GM18498 (cell line): ENCODE data around the gene CELF4.

Experiments used
- ATAC-seq: cut with Tn5 transposase; IDR thresholded peaks from one replicate; pipeline ENCODE4 v1.9.1; 2021; ENCODE audit warnings: mild to moderate bottlenecking, moderate library complexity; ENCODE audit not compliant: unreplicated experiment

Gene CELF4

DNA sequence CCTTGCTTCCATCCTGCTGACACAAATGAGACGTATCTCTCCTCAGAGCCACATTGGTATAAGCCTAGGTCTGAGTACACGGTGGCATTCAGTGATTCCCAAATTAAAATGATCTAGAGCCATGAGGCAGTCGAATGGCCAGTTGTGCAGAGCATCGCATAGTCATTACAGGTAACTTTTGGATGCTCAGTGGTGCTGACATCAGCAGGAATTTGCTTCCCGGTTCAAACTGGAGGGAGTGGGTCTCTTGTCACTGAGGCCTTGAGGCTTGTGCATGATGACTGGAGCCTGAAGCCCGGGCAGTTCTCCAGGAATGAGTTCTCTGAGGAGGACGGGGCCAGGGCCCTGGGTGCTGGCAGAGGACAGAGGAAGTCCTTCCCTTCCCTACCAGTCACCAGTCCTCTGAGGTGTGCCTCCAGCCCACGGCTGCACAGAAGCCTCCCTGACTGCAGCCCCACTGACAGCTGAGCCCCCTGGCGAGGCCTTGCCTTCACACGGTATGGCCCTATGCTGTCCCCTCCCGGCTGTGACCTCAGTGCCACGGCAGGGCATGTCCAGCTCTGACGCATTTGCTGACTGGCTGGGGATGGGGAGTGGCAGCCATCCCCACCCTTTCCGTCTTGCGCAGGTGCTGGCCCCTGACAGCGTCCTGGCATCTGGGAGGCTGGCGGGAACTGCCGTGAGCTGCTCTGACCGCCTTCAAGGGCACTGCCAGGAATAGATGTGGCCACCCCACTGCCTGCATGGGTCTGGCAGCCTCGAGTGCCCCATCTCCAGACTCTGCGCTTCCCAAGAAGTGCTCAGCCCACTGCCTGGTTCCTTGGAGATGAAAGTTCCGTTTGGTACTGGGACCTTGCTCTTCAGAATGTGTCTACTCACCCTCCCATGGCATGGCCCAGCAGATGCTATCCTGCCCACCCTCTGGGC lies 117.4 kb downstream of the CELF4 start:
- no peak for ATAC-seq

DNA sequence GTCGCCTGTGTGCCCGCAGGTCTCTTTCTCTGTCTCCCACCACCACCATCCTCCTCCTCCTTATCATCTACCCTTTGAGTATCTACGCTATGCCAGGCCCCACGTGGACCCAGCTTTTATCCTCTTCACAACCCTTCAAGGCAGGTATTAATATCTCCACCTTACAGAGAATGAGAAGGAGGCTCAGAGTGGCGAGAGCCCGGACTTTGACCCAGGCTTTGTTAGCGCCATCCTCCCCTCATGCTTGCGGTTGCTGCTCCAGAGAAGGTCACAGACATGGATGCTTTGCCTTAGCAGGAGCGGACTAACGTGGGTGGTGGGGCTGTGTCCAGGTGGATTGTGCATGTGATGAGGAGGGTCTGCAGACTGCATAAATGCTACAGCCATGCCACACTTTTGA lies 119.8 kb downstream of the CELF4 start:
- ATAC-seq: no peak

DNA sequence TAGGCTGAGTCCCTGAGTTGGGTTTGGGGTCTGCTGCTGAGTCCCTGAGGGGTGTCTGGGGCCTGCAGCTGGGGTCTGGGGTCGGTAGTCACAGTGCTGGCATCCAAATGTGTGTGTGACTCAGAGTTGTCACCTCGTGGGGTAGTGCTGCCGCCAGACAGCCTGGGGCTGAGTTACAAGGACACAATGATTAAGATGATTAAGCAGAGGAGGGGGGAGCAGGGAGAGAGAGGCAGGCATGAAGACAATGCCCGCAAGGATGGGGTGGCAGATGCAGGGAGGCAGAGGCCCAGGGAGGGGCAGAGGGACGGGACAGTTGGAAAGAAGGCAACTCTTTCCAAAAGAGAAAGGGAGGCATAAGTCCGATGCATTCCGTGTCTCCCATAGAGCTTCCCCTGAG lies 120.2 kb downstream of the CELF4 start:
- no peak for ATAC-seq

DNA sequence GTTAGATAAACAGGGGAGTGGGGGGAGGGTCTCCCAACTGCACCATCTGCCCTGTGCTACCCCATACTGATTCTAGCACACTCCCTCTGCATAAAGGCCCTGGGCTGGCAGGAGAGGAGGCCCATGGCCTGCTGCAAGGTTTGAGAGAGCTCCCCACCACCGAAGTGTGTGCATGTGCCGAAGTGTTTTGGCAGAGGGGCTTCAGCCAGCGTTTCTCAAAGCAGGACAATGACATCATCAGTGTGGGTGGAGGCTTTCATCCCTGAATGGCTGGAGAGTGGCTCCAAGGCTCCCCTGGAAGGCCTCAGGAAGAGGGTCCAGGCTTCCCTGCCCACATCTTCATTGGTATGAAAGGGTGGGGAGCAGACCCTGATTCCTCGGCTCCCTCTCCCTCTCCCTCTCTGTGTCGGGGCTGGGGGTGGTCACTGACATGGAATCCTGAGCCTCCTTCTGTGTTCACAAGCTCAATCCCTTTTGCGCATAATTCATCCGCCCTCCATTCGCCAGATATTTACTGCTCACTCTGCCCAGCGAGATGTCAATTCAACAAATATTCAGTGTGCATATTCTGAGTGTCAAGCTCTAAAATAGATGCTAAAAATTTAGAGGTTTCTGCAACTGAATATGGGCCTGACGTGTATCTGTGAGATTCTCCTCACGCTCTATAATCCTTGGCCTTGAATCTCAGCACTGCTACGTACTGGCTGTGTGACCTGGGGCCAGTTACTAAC lies 122.1 kb downstream of the CELF4 start:
- ATAC-seq: no peak

DNA sequence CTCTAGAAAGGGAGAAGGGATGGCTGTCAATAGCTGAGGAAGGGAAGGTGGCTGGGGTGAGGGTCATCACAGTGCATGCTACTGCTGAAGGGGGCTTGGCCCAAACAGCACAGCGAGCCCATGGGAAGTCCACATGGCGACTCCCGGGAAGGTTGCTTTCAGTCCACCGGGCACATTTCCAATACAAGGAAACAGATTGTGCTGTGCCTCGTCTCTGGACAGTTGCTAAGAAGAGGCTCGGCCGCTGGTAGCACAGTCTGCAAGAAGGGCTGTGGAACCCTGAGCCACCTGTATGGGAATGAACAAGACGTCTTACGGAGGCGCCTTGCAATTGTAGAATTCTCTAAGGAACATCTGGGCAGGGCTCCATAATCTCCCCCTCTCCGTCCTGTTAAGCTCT lies 123.1 kb downstream of the CELF4 start:
- no peak for ATAC-seq

DNA sequence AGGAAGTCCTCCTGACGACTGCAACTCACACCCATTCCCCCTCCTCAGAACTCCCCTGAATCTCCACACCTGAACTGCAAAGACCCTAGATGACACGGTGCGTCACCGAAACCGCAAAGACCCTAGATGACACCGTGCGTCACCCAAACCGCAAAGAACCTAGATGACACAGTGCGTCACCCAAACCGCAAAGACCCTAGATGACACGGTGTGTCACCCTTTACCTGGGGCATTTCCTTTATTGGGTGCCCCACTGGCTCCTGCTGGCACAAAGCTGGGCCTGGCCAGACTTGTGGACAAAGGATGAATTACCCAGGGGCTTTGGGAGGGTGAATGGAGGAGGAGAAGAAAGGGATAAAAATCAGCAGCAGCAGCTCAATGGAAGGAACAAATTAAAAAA lies 123.8 kb downstream of the CELF4 start:
- no peak for ATAC-seq

DNA sequence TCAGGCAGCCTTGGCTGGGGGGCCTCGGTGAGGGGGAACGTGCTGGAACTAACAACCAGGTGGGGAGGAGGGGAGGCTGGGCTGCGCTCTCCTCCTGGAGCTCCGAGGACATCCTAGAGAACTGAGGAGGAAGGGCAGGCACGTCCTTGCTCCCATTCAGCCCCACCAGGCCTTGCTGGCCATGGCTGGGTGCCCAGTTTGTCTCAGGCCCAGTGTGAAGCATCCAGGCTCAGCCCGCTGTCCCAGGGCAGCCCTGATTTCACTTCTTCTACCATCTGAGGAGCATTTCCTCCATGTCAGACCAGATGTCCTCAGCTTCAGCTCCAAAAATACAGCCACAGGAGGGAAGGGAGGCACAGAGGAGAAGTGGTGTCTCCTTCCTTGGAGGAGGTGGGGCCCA lies 125.4 kb downstream of the CELF4 start:
- no peak for ATAC-seq

DNA sequence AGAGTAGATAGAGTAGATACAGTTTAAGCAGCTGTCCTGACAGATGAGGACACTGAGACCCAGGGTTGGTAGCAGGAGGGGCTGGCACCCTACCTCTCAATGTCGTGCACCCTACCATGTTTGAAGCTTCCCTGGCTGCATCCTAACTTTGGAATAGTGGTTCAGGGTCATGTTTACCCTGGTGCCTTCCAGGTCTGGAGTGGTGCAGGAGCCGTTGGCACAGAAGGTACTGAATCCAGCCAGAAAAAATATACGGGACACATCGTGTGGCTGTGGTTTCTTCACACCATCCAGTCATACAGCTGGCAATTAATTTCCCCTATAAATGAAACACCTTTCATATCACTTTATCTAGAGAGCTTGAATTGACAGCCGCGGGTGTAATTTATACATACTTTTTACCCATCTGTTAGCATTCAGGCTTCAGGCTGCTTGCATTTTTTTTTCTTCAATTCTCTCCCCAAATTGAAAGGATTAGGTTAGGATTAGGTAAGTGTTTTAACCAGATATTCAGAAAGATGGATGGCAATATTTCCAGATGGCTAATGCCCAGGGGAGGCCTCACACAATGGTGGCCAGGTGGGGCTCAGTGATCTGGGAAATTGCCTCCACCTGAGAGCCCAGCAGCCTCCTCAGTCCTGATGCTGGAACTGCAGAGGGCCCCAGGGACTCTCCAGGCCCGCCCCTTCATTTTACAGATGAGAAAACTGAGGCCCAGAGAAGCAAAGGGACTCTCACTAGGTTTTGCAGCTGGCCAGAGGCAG lies 127.0 kb downstream of the CELF4 start:
- ATAC-seq: no peak

DNA sequence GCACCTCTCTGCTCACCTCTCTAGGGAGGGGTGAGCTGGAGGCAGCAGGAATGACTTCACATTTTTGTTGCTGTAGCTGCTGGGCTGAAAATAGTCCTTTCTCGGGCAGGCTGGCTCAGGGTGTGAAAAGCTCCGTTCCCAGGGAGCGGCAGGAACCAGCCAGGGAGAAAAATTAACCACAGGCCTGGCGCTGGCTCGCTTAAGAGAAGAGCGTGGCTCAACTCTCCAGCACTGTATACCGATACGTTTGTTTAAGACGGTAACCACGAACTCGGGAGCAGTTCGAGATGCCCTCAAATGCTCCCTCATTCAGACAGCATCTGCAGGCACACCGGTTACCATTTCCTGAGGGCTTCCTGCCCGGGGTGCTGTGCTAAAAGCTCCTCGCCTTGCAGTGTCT lies 129.6 kb downstream of the CELF4 start:
- ATAC-seq: no peak

DNA sequence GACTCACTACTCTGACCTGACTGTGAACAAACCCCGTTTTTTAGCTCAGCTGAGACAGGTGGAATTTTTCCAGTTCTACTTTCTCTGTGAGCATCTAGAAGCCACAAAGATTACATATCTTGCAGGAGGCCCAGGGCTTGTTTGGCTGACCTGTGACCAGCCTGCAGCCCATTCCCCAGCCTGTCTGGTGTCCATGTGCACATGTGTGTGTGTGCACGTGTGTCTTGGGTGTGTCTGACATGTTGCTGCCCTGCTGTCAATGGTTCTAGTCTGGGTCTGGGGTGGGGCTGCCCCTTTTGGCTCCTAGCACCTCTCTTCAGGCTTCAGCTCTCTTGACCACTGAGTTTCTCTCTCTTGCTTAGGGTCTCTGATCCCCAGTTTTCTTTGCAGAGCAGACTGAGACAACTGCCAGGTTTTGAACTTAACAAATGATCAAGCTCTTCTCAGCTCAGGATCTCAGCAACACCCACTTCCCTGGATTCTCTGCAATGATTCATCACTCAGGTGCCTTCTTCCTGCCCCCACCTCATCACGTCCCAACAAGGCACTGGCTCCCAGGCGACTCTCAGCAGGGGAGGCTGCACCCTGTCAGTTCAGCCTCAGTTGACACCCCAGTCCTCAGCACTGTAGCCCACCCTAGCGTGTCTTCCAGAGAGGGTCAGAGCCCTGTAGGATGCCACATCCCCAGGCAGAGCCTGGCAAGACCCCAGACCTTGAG lies 130.3 kb downstream of the CELF4 start:
- no peak for ATAC-seq

DNA sequence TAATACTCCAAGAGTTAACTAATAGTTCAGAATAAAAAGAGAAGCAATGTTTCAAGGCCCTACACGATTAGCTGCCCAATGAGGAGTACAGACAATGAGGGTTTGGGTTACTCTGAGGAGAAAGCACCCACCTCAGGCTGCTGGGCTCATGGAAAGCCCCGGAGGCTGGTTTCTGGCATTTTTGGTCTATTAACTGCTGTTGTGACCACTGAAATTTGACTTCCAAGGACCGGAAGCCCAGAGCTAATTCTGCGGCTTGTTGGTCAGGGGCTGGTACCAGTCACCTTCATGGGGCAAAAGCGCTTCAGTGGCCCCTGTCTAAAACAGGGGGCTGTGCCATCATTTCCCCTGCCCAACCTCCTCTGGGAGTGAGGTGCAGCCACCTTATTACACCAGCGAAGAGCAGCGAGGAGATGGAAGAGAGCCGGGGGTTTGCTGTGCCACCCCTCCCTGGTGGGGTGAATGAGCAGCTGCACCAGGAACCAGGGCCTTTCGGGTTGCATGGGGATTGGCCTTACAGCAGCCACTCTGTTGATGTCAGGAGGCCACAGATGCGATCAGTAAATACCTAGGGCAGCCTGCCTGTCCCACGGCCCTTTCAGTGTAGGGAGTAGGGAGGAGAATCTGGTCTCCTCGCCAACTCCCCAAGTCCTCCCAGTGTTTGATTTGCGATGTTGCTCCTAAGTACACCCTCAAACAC lies 131.3 kb downstream of the CELF4 start:
- ATAC-seq: no peak

DNA sequence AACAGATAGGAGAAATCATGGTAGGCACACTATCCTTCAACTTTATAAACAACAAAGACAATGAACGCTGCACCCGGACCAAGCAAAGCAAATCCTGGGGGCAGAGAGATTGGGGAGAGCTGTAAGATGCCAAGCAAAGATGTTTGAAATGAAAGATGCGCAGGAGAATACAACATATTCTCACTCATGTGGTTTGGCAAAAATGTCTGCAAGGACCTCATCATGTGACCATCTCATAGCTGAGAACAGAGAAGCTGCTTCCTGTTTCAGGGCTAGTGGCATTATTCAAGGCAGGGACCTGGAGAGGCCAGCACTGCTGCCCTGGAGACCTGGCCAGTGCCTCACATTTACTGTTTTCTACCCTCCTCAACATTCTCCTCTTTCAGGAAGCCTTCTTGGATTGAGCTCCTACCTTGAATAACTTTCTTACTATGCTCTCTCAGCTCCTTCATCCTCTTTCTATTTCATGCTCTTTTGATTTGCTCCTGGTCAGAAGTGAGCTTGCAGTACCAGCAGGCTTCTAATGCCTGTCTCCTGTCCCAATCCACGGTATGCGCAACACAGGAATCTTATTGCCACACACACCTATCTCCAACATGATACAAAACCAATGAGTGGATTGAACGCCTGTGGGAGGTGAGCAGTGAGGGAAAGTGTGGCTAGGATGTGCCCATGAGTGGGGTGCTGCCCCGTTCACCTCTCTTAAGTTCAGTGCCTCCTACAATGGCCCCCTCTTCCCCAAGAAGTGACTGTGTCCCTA lies 133.0 kb downstream of the CELF4 start:
- ATAC-seq: no peak

DNA sequence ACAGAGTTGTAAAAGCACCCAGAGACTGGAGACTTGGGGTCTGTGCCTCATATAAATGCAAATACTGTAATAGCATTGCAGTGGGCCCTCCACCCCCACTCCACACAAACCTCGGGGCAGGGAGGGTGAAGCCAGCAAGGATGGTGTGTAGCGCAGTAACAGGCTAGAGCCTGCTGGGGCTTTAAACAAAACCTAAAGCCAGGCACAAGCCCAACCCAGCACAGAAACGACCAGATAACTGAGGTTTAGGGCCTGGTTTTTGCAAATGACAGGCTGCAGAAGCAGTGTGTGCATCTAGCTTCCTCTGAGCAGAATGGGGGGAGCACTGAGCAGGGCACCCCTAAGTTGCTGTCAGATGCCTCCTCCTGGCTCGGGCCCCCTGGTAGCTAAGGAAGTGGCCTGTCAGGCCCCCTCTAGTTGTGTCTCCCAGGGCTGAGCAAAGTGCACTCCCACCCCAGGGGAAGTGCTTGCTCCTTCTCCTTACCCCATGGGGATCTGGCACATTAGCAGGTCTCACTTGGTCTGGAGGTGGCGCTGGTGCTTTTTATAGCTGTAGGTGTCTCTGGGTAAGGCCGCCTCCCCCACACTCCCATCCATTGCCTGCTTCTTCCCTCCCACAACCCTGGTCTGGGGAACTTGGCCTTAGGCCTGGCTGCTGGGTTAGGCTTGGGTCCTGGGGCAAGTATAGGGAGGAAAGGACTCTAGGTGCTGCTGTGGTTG lies 135.1 kb downstream of the CELF4 start:
- no peak for ATAC-seq

DNA sequence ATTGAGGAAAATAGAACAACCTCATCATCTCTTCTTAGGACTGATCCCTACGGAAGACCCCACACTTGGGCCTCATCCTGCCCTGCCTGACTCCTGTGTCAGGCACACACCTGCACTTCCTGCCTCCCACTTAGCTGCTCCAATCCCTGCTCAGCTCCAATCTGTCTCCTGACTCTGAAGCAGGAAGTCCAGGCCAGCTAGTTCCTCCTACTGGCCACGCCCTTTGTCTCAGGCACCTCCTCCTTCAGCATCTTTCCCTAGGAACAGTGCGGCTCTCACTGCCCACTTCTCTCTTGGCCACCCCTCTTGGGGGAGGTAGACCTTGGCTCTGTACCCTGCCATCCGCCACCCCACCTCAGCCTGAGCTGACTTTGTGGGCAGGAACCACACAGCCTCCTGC lies 135.8 kb downstream of the CELF4 start:
- no peak for ATAC-seq

DNA sequence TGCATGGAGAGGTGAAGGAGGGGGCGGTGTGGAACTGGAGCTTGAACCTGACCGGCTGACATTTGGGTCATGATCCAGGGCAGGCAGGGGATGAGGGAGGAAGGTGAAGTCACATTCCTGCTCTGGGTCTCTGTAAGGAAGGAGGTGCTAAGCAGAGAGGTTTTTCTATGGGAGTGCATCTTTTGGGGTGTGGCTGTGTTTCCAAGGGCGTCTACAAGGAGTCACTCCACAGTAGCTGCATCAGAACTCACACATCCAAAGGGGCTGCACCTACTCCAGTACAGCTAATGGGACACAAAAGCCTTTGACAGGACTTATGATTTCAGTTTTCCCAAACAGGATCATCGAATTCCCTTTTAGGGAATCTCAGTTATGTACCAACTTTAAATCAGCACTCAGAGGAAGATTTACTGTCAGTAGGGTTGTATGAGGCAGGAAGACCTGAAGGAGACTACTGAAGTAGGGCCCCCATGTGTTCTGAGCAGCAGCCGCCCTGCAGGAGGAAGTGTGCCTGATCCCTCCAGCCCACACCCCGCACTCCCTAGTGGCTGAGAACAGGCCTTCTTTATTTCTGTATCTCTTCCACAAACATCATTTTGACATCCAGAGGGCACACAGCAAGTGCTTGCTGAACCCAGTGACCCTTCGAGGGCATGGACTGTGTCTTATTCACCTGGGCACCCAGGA lies 137.2 kb downstream of the CELF4 start:
- no peak for ATAC-seq

DNA sequence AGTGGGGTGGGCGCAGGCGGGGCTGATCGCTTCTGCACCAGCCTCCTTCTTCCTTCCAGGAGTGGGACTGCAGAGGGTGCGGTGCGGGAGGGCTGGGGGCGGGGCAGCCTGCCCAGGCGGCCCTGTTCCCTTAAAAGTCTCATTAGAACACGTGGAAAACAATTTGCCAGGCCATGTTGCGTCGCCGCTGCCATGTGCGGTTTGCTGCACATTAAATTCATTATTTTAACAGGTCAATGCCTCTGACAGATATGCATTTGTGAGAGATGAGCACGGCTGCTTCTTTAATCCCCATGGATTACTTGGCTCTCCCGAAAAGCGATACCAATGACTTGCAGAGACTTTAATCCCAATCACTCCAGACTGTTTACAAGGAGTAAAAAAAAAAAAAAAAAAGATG lies 139.0 kb downstream of the CELF4 start:
- ATAC-seq: no peak

DNA sequence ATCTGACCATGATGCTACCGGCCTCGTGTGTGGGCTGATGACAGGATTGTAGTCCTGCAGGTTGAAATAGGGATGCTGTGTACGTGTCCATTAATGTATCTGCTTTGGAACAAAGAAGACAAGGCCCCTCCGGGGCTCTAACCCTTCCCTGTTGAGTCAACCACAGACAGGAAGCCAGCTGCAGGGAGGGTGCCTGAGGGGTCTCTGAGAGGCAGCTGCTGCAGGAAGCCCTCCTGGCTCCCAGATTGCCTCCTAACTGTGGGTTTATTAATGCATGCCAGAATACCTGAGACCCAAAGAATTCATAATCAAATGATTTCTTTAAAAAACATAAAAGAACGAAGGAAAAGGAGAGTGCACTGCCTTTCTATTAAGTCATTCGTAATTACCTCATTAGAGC lies 140.4 kb downstream of the CELF4 start:
- no peak for ATAC-seq

DNA sequence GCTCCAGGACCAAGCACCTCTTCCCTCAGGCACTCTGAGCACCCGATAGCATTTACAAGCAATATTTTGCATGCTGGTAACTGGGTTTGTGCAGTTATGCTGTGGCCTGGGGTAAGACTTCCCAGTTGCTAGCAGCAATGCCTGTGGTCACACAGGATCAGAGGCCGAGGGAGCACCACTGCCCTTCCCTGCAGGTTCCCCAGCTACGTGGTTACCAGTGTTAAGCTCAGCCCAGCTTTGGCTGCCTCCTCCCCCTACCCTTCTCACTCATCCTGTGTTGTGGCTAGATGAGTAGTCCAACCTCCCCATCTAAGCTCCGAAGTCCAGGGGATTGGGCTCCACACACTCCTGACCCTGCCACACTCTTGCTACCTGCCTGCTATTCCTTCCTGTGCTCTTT lies 141.1 kb downstream of the CELF4 start:
- ATAC-seq: no peak
